A549 (cell line): ENCODE measurements around the gene CLDND2.

Source experiments
- ZC3H11A ChIP-seq: fragments of 450-650 bp; IDR thresholded peaks from 2 replicates; pipeline ENCODE4 v1.6.1; 2014; ENCODE audit warnings: antibody characterized with exemption, mild to moderate bottlenecking
- TF ChIP-seq, protein P1 (sequence below): fragments of >200 bp; sonication (Bioruptor Twin); formaldehyde crosslinking; IDR thresholded peaks from 3 replicates; pipeline ENCODE4 v1.5.1; 2016
- TF ChIP-seq, protein P2 (sequence below): IDR thresholded peaks from 2 replicates; pipeline ENCODE4 v1.6.1; 2012

- TF ChIP-seq, protein P1, sequence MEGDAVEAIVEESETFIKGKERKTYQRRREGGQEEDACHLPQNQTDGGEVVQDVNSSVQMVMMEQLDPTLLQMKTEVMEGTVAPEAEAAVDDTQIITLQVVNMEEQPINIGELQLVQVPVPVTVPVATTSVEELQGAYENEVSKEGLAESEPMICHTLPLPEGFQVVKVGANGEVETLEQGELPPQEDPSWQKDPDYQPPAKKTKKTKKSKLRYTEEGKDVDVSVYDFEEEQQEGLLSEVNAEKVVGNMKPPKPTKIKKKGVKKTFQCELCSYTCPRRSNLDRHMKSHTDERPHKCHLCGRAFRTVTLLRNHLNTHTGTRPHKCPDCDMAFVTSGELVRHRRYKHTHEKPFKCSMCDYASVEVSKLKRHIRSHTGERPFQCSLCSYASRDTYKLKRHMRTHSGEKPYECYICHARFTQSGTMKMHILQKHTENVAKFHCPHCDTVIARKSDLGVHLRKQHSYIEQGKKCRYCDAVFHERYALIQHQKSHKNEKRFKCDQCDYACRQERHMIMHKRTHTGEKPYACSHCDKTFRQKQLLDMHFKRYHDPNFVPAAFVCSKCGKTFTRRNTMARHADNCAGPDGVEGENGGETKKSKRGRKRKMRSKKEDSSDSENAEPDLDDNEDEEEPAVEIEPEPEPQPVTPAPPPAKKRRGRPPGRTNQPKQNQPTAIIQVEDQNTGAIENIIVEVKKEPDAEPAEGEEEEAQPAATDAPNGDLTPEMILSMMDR, result no peak
- TF ChIP-seq ZC3H11A, result no peak
- TF ChIP-seq, protein P2, sequence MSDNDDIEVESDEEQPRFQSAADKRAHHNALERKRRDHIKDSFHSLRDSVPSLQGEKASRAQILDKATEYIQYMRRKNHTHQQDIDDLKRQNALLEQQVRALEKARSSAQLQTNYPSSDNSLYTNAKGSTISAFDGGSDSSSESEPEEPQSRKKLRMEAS, result no peak
Measured at GRCh38 chr19:51324167-51324481, 44.7 kb downstream of the CLDND2 start.
